OCI-LY1 (cell line): Measurements from ENCODE around the gene NLGN4Y.

Source experiments
- H2AFZ ChIP-seq: fragments of 200-600 bp; sonication (generic), shearing (Covaris generic); 2 replicates; pipeline ENCODE4 v1.6.0; 2014; ENCODE audit warnings: antibody characterized with exemption, mild to moderate bottlenecking, low read length
- H3F3A ChIP-seq: fragments of 200-600 bp; sonication (generic), shearing (Covaris generic); 2 replicates; pipeline ENCODE4 v1.6.0; 2014; ENCODE audit warnings: mild to moderate bottlenecking, antibody characterized with exemption, low read length, moderate library complexity; ENCODE audit not compliant: insufficient read depth
- H3K27ac ChIP-seq: fragments of 200-600 bp; sonication (generic); 2 replicates; pipeline ENCODE4 v1.5.1; 2014; ENCODE audit warnings: low read length, mixed run types, mild to moderate bottlenecking, low read depth; ENCODE audit not compliant: poor library complexity, severe bottlenecking
- H3K27me3 ChIP-seq: fragments of 200-600 bp; sonication (generic); 2 replicates; pipeline ENCODE4 v1.6.0; 2014; ENCODE audit warnings: antibody characterized with exemption, mild to moderate bottlenecking, low read length, moderate library complexity; ENCODE audit not compliant: insufficient read depth
- H3K36me3 ChIP-seq: fragments of 200-600 bp; sonication (generic); 2 replicates; pipeline ENCODE4 v1.6.1; 2014; ENCODE audit warnings: mild to moderate bottlenecking, antibody characterized with exemption, low read length, moderate library complexity, mixed read lengths; ENCODE audit not compliant: insufficient read depth
- H3K4me1 ChIP-seq: fragments of 200-600 bp; sonication (generic); 2 replicates; pipeline ENCODE4 v1.5.1; 2014; ENCODE audit warnings: mild to moderate bottlenecking, low read length, moderate library complexity; ENCODE audit not compliant: insufficient read depth, severe bottlenecking
- H3K4me2 ChIP-seq: fragments of 200-600 bp; sonication (generic), shearing (Covaris generic); 2 replicates; pipeline ENCODE4 v1.6.1; 2014; ENCODE audit warnings: low read length
- H3K4me3 ChIP-seq: fragments of 200-600 bp; sonication (generic); 2 replicates; pipeline ENCODE4 v1.5.1; 2014; ENCODE audit warnings: low read length, low read depth, mild to moderate bottlenecking, mixed read lengths; ENCODE audit not compliant: poor library complexity, severe bottlenecking
- H3K79me2 ChIP-seq: fragments of 200-600 bp; shearing (Covaris generic); 2 replicates; pipeline ENCODE4 v1.6.1; 2016; ENCODE audit warnings: mixed run types, low read length, mixed read lengths; ENCODE audit not compliant: insufficient read depth
- H3K9ac ChIP-seq: fragments of 200-600 bp; sonication (generic), shearing (Covaris generic); 2 replicates; pipeline ENCODE4 v1.6.1; 2014; ENCODE audit warnings: mild to moderate bottlenecking, low read length, mixed read lengths
- H3K9me2 ChIP-seq: fragments of 200-600 bp; sonication (generic), shearing (Covaris generic); 2 replicates; pipeline ENCODE4 v1.6.1; 2014; ENCODE audit warnings: low read depth, mild to moderate bottlenecking, low read length, mixed read lengths
- H3K9me3 ChIP-seq: fragments of 200-600 bp; shearing (Covaris generic); 2 replicates; pipeline ENCODE4 v1.6.1; 2014; ENCODE audit warnings: low read length, mixed read lengths
- H4K20me1 ChIP-seq: fragments of 200-600 bp; sonication (generic), shearing (Covaris generic); 2 replicates; pipeline ENCODE4 v1.6.0; 2016; ENCODE audit warnings: mild to moderate bottlenecking, low read length; ENCODE audit not compliant: insufficient read depth
- EZH2 ChIP-seq: fragments of 200-600 bp; sonication (generic), shearing (Covaris generic); IDR thresholded peaks from 2 replicates; pipeline ENCODE4 v1.8.0; 2017; ENCODE audit warnings: borderline replicate concordance, mixed run types, mild to moderate bottlenecking, antibody characterized with exemption, low read length, moderate library complexity, mixed read lengths
- TF ChIP-seq, protein P1 (sequence below): fragments of 200-600 bp; sonication (generic), shearing (Covaris generic); IDR thresholded peaks from 2 replicates; pipeline ENCODE4 v1.5.1; 2017; ENCODE audit warnings: mild to moderate bottlenecking, antibody characterized with exemption, low read length, moderate library complexity, mixed read lengths

NLGN4Y gene

DNA sequence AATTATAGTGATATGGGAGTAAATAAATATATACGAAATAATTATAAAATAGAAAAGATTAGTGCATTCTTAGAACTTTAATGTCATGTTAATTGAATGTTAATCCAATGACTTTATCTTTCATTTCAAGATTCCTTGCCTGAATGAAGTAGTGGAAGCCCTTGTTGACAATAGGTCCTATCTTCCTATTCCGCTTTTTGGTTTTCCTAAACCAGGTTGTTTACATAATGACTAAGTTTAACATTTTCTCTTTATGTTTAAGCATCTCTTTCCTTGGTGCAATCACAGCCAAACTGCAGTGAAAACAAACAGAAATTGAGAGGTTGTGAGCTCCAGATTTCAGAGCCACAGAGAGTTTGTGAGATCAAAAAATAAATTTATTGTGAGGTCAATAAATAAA, 109.4 kb downstream of the NLGN4Y start:
- no peak for TF ChIP-seq EZH2
- TF ChIP-seq, protein P1, sequence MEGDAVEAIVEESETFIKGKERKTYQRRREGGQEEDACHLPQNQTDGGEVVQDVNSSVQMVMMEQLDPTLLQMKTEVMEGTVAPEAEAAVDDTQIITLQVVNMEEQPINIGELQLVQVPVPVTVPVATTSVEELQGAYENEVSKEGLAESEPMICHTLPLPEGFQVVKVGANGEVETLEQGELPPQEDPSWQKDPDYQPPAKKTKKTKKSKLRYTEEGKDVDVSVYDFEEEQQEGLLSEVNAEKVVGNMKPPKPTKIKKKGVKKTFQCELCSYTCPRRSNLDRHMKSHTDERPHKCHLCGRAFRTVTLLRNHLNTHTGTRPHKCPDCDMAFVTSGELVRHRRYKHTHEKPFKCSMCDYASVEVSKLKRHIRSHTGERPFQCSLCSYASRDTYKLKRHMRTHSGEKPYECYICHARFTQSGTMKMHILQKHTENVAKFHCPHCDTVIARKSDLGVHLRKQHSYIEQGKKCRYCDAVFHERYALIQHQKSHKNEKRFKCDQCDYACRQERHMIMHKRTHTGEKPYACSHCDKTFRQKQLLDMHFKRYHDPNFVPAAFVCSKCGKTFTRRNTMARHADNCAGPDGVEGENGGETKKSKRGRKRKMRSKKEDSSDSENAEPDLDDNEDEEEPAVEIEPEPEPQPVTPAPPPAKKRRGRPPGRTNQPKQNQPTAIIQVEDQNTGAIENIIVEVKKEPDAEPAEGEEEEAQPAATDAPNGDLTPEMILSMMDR = no peak
- no peaks in the 10 kb centered on the region for H3K79me2 ChIP-seq
- H2AFZ ChIP-seq = no peak overlapping the region
- H3K4me3 ChIP-seq = no peak overlapping the region
- no peaks in the 10 kb centered on the region for H3K4me1 ChIP-seq
- H3K9ac ChIP-seq = no peak overlapping the region
- no peaks in the 10 kb centered on the region for H3K36me3 ChIP-seq
- H3F3A ChIP-seq = no peaks in the 10 kb centered on the region
- H3K4me2 ChIP-seq = no peak overlapping the region
- no peaks in the 10 kb centered on the region for H3K9me2 ChIP-seq
- H3K9me3 ChIP-seq = no peaks in the 10 kb centered on the region
- H3K27ac ChIP-seq = no peak overlapping the region
- no peaks in the 10 kb centered on the region for H4K20me1 ChIP-seq
- no peaks in the 10 kb centered on the region for H3K27me3 ChIP-seq

DNA sequence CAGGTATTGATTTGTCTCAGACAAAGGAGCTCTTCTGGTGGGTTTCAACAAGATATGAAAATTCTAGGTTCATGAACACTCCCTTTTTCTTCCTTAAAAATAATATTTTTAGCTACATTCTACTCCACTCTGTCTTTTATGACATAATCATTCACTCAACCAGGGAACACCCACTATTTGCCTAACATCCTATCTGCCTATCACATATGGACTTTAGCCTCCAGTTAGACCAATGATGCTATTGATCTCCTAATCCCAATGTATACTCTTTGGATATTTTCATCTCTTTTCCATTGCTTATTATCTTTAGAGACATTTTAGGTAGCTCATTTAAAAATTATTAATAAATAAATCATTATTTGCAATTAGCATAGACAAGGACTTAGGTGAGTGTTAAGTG, 110.6 kb downstream of the NLGN4Y start:
- Histone ChIP-seq H2AFZ (no peak overlapping the region), H3K9me2 (no peaks in the 10 kb centered on the region)

DNA sequence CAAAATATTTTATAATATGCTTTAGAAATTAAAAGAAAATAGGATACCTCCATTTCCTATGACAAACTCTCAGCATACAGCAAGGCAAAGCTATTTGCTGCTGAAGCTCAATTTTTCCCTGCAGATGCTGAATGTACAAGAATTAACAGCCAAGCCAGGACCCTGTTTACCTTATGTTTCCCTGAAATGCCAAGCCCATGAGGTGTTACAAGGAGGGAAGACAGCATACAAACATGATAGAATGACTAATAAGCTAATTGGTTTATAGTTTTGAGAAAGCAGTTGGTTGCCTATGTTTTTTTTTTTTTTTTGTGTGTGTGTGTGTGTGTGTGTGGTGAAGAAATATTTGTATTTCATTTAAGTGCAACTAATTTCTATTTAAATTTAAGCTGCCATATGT, 113.2 kb downstream of the NLGN4Y start:
- Histone ChIP-seq H3K27me3 (no peaks in the 10 kb centered on the region), H3F3A (no peaks in the 10 kb centered on the region), H4K20me1 (no peaks in the 10 kb centered on the region), H3K4me2 (no peak overlapping the region), H3K9me2 (no peaks in the 10 kb centered on the region), H3K4me1 (no peaks in the 10 kb centered on the region), H3K4me3 (no peak overlapping the region), H3K36me3 (no peaks in the 10 kb centered on the region), H3K79me2 (no peaks in the 10 kb centered on the region), H3K9me3 (no peaks in the 10 kb centered on the region), H3K9ac (no peak overlapping the region), H3K27ac (no peak overlapping the region), H2AFZ (no peak overlapping the region)
- TF ChIP-seq EZH2 = no peak
- TF ChIP-seq, protein P1 = no peak

More for the DNA sequence above, 110.6 kb downstream of the NLGN4Y start:
- no peak overlapping the region for H3K4me3 ChIP-seq
- no peaks in the 10 kb centered on the region for H3F3A ChIP-seq
- H3K4me1 ChIP-seq = no peaks in the 10 kb centered on the region
- H4K20me1 ChIP-seq = no peaks in the 10 kb centered on the region
- no peak overlapping the region for H3K27ac ChIP-seq
- no peaks in the 10 kb centered on the region for H3K27me3 ChIP-seq
- H3K9me3 ChIP-seq = no peaks in the 10 kb centered on the region
- no peaks in the 10 kb centered on the region for H3K79me2 ChIP-seq
- TF ChIP-seq, protein P1 = no peak
- no peak for TF ChIP-seq EZH2
- no peaks in the 10 kb centered on the region for H3K36me3 ChIP-seq
- H3K9ac ChIP-seq = no peak overlapping the region
- H3K4me2 ChIP-seq = no peak overlapping the region
